NCI-H187 treated with DMSO at 0.1 percent for 48 hours (cell line): ENCODE results near the gene EPAS1.
"Not testable (repeated sequence)": the region's sequence is repeated elsewhere in the genome, so short reads cannot be mapped to it uniquely, and the experiment has no call there.

ENCODE experiments used
- DNase-seq: peaks from one replicate; lab custom pipeline; 2025; lab: John Stamatoyannopoulos, UW

EPAS1 gene

GRCh38 chr2:46383784-46384456 lies 86.7 kb downstream of the EPAS1 start:
- DNase-seq = no peak

GRCh38 chr2:46384457-46384815 lies 87.2 kb downstream of the EPAS1 start:
- no peak for DNase-seq

- DNase-seq = no peak
Observed at GRCh38 chr2:46385786-46386577, 88.8 kb downstream of the EPAS1 start.

- no peak for DNase-seq
Observed at GRCh38 chr2:46386763-46387162, 89.6 kb downstream of the EPAS1 start.

GRCh38 chr2:46387292-46387691 lies 90.1 kb downstream of the EPAS1 start:
- DNase-seq = no peak

GRCh38 chr2:46387886-46388515 lies 90.8 kb downstream of the EPAS1 start:
- DNase-seq = no peak

- no peak for DNase-seq
Observed at GRCh38 chr2:46388881-46389280, 91.7 kb downstream of the EPAS1 start.

GRCh38 chr2:46389417-46389916 lies 92.3 kb downstream of the EPAS1 start:
- no peak for DNase-seq

- DNase-seq = no peak
Observed at GRCh38 chr2:46390036-46390435, 92.8 kb downstream of the EPAS1 start.

GRCh38 chr2:46390901-46391395 lies 93.7 kb downstream of the EPAS1 start:
- no peak for DNase-seq

- DNase-seq = no peak
Observed at GRCh38 chr2:46392561-46393346, 95.5 kb downstream of the EPAS1 start.

GRCh38 chr2:46393347-46393820 lies 96.2 kb downstream of the EPAS1 start:
- DNase-seq = no peak

- no peak for DNase-seq
Observed at GRCh38 chr2:46393865-46394264, 96.7 kb downstream of the EPAS1 start.

GRCh38 chr2:46394649-46395510 lies 97.7 kb downstream of the EPAS1 start:
- DNase-seq = no peak

GRCh38 chr2:46395730-46396129 lies 98.5 kb downstream of the EPAS1 start:
- not testable (repeated sequence) for DNase-seq

GRCh38 chr2:46400016-46400415 lies 102.8 kb downstream of the EPAS1 start:
- no peak for DNase-seq

- no peak for DNase-seq
Observed at GRCh38 chr2:46402874-46403273, 105.7 kb downstream of the EPAS1 start.

GRCh38 chr2:46404181-46404759 lies 107.1 kb downstream of the EPAS1 start:
- DNase-seq = no peak

- no peak for DNase-seq
Observed at GRCh38 chr2:46407852-46408455, 110.7 kb downstream of the EPAS1 start.

GRCh38 chr2:46409756-46410155 lies 112.5 kb downstream of the EPAS1 start:
- no peak for DNase-seq
